ENCODE measurements around the gene GPA33.
"Not testable (repeated sequence)": the region's sequence is repeated elsewhere in the genome, so short reads cannot be mapped to it uniquely, and the experiment has no call there.

Gene GPA33

DNA sequence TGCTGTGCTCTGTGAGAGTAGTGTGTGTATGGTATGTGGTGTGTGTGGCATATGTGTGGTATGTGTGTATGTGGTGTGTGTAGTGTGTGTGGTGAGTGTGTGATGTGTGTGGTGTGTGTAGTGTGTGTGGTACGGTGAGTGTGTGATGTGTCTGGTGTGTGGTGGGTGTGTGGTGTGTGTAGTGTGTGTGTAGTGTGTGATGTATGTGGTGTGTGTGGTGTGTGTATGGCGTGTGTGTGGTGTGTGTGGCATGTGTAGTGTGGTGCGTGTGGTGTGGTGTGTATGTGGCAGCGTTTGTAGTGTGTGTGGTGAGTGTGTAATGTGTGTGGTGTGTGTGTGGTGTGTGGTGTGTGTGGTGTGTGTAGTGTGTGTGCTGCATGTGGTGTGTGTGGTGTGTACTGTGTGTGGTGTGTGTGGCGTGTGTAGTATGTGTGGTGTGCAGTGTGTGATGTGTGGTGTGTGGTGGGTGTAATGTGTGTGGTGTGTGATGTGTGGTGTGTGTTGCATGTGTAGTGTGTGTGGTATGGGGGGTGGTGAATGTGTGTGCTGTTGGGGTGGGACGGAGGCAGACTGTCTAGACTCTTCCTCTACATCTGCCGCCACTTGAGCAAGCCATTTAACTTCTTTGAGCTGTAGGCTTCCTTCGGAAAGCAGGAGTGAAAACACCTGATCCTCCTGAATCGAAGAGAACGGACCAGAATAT lies 33.5 kb downstream of the GPA33 start:
- DNase-seq (ENCODE audit: low read depth): no peak

- DNase-seq (ENCODE audit: low read depth): no peak
Measured at GRCh38 chr1:167054946-167055630, 35.1 kb downstream of the GPA33 start.

GRCh38 chr1:167054531-167054930 lies 35.6 kb downstream of the GPA33 start:
- DNase-seq (ENCODE audit: low read depth): no peak

DNA sequence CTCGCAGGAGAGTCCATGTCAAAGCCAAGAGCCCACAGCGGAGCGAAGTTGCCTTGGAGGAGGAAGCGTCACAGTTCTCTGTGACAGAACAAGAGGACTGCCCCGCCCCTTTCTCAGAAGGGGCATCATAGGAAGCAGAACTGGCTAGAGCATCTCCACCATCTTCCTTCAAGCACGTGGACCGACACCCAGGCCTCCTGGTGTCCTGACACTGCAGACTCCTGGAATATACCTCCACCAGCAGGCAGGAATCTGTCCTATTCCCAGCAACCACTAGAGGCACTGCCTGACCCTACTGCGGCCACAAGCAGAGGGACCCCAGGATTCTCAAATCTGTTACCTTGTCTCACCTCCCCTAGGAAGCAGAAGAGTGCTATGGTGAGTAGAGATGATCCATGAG lies 37.8 kb downstream of the GPA33 start:
- no peak for DNase-seq (ENCODE audit: low read depth)

GRCh38 chr1:167051907-167052306 lies 38.3 kb downstream of the GPA33 start:
- DNase-seq (ENCODE audit: low read depth): no peak

- DNase-seq (ENCODE audit: low read depth): no peak
Measured at GRCh38 chr1:167043752-167044488, 46.3 kb downstream of the GPA33 start.

DNA sequence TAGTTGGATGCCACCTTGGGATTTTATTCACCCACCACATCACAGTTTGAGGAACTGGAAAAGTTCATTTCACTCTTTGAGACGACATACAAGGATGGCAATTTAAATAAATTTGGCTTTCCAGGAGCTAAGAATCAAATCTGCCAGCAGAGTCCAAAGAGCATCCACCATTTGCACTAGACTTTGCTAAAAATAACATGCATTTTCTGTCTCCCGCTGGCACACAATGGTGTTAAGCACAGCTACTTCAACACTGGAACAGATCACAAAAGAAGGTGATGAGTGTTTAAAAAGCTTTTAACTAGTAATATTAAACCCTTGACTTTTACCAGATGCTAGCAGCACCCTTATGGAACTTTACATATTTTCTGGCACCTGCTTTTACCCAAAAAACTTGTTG lies 56.5 kb downstream of the GPA33 start:
- DNase-seq (ENCODE audit: low read depth): no peak

DNA sequence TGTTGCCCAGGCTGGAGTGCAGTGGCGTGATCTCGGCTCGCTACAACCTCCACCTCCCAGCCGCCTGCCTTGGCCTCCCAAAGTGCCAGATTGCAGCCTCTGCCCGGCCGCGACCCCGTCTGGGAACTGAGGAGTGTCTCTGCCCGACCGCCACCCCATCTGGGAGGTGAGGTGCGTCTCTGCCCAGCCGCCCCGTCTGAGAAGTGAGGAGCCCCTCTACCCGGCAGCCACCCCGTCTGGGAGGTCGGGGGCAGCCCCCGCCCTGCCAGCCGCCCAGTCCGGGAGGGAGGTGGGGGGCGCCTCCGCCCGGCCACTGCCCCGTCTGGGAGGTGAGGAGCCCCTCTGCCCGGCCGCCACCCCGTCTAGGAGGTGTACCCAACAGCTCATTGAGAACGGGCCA lies 60.6 kb downstream of the GPA33 start:
- not testable (repeated sequence) for DNase-seq (ENCODE audit: low read depth)

- no peak for DNase-seq (ENCODE audit: low read depth)
Measured at GRCh38 chr1:167022384-167022783, 67.8 kb downstream of the GPA33 start.

GRCh38 chr1:167016100-167016750 lies 74.0 kb downstream of the GPA33 start:
- no peak for DNase-seq (ENCODE audit: low read depth)

- no peak for DNase-seq (ENCODE audit: low read depth)
Measured at GRCh38 chr1:167013108-167013929, 76.9 kb downstream of the GPA33 start.

DNA sequence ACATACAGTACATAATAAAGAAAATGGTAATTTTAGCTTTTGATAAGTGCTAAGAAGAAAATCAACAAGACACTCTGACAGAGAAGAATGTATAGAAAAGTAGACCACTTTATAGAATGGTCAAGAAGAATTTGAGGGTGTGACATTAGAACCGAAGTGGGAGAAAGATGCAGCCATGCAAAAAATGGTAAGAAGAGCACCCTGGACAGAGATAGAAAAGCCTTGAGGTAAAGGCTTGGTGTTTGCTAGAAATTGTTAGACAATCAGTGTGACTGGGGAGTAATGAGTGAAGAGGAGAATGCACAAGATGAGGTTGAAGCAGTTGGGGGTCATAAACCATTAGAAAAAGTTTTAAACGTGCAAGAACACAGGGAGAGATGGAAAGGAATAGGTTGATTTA lies 77.6 kb downstream of the GPA33 start:
- no peak for DNase-seq (ENCODE audit: low read depth)

DNA sequence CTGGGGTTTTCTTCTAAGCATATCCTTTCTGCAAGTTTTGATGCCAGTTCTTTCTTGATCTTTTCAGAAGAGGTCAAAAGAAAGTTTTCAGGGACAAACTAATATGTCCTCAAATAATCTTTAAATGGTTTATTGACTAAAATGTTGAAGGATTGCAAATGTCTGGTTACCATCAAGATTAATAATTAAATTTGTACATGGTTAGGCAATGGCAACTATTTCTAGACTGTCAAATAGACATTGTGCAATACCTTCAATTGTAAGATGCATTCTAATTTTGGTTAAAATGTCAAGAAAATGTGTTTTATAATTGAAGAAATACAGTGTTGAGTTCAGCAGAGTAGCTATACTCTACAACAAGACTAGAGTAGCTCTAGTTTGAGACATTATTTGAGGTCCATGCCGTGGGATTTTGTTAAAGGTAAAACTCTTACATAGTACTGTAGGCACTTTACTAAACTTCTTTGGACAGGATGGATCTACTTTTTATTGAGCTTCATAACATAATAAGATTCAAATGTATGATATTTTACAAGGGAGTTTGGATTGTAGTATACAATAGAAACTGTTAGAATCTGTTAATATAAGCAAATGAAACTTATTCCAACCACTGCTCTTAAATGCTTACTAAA lies 78.5 kb downstream of the GPA33 start:
- DNase-seq (ENCODE audit: low read depth): no peak

- no peak for DNase-seq (ENCODE audit: low read depth)
Measured at GRCh38 chr1:167003711-167004110, 86.5 kb downstream of the GPA33 start.

All from non-pigmented ciliary epithelial cell (primary cell).